Transverse colon (tissue), 4 donors: ENCODE results near the gene LAMA3. TPM values are rescaled to one million over a fixed set of nuclear protein-coding genes. Genes with fewer than 3 reads are reported as not detected.

Experiments used
- DNase-seq: peaks from one replicate; pipeline ENCODE4 v3.0.0-alpha.2; 2019
- H3K27ac ChIP-seq, 4 donors: fragments of 200-600 bp; sonication (generic); 2 replicates each; pipeline ENCODE4 v1.5.1; 2016 to 2018; ENCODE audit warnings: inconsistent platforms in 4 of 4
- H3K27me3 ChIP-seq: fragments of 200-600 bp; sonication (generic); 2 replicates; pipeline ENCODE4 v1.5.1; 2017; ENCODE audit warnings: inconsistent platforms
- H3K36me3 ChIP-seq, 4 donors: fragments of 200-600 bp; sonication (generic); 2 replicates each; pipeline ENCODE4 v1.5.1; 2017 to 2019; ENCODE audit warnings: inconsistent platforms in 4 of 4
- H3K4me1 ChIP-seq, 4 donors: fragments of 200-600 bp; sonication (generic); 2 replicates each; pipeline ENCODE4 v1.5.1; 2017 to 2020; ENCODE audit warnings: inconsistent platforms in 4 of 4
- H3K4me3 ChIP-seq, 4 donors: fragments of 200-600 bp; sonication (generic); 1 replicate in 1 of 4; 2 replicates in 3 of 4; pipeline versions ENCODE4 v1.5.1 to v1.6.1; 2017 to 2019; ENCODE audit warnings: inconsistent platforms in 4 of 4
- H3K9me3 ChIP-seq, 2 donors: fragments of 200-600 bp; sonication (generic); 2 replicates each; pipeline ENCODE4 v1.5.1; 2017 to 2019; ENCODE audit warnings: inconsistent platforms in 2 of 2
- EP300 ChIP-seq: sonication (generic); formaldehyde crosslinking; IDR thresholded peaks from one replicate; pipeline ENCODE4 v1.6.1; 2017; ENCODE audit warnings: antibody characterized with exemption, low read depth
- POLR2A ChIP-seq: fragments of 450-650 bp; IDR thresholded peaks from one replicate; pipeline ENCODE4 v1.6.1; 2016; ENCODE audit warnings: antibody characterized with exemption, mild to moderate bottlenecking, moderate library complexity
- POLR2AphosphoS5 ChIP-seq, 3 donors: sonication (generic); formaldehyde crosslinking; IDR thresholded peaks; one replicate each; pipeline ENCODE4 v1.6.1; 2016; ENCODE audit warnings: antibody characterized with exemption in 3 of 3
- WGBS, 2 donors: methylation state at CpG; one replicate each; pipeline ENCODE4 v1.1.5; 2018; ENCODE audit warnings: low coverage in 1 of 2; 5-methylcytosine and 5-hydroxymethylcytosine counted together
- in situ Hi-C, 4 donors: fragments of 200-750 bp; cut with MboI; loops; one replicate each; pipeline versions ENCODE4 v1.15.0 to v1.15.1; 2017; ENCODE audit warnings: low sequenced_read_pairs in 3 of 4, low pct_ligation_motif_present in 1 of 4, low pct_unique_long_range_greater_than_20kb in 1 of 4
- intact Hi-C: fragments of 100-400 bp; cut with DNase I; formaldehyde crosslinking; loops from one replicate; pipeline ENCODE4 v1.15.1; 2023; ENCODE audit warnings: low total_unique reads
- total RNA-seq, 4 donors: library from RNA; depleted of rRNA; stranded (reverse); fragments of >200 nt; gene quantifications; one replicate each; pipeline ENCODE4 v1.1.0, GENCODE V29; 2016
- TF ChIP-seq, protein P1 (sequence below), 5 experiments: fragments of 200-600 bp in 3 of 5; fragments of 450-650 bp in 2 of 5; sonication (generic) in 3 of 5; IDR thresholded peaks; 1 replicate in 2 of 5; 2 replicates in 3 of 5; pipeline ENCODE4 v1.5.1; 2016 to 2017; ENCODE audit warnings: antibody characterized with exemption in 5 of 5, inconsistent platforms in 3 of 5, mild to moderate bottlenecking in 2 of 5, moderate library complexity in 1 of 5

LAMA3 gene
- total RNA-seq, 4 donors from 2014 or later = 17.5 to 71.8 (median 47.4) TPM

DNA sequence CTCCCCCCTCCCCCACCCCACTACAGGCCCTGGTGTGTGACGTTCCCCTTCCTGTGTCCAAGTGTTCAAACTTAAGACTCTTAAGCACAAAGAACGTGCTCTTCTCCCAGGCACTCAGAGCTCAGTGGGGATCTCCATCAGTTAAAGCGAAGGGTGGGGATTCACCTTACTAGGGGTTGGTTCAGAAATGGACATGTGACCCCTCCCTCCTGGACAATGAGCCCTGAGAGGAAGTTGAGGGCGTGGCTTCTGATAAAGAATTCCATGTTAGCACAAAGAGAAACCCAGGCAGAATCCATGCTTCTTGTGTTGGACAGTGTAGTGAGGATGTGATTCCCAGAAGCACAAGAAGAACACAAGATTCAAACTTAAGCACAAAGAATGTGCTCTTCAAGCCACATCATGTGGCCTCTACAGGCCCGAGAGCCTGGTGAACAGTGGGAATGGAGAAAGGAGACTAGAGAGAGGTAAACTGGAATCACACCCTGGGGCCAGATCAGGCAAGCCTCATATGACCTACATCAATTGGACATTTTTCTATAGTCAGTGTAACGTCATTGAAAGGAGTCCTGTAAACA, 247.2 kb downstream of the LAMA3 start:
- no peaks in the 10 kb centered on the region for H3K9me3 ChIP-seq
- intact Hi-C loops = no loop called here
- H3K4me3 ChIP-seq = no peak overlapping the region
- WGBS, 2 donors = 20 to 82% methylated on average over 1 to 6 of the region's 6 CpGs
- no peak for DNase-seq
- no peaks in the 10 kb centered on the region for H3K36me3 ChIP-seq
- TF ChIP-seq POLR2AphosphoS5 (IDR thresholded peaks at IDR 0.05) (no peak), EP300 (no peak)
- TF ChIP-seq, protein P1, sequence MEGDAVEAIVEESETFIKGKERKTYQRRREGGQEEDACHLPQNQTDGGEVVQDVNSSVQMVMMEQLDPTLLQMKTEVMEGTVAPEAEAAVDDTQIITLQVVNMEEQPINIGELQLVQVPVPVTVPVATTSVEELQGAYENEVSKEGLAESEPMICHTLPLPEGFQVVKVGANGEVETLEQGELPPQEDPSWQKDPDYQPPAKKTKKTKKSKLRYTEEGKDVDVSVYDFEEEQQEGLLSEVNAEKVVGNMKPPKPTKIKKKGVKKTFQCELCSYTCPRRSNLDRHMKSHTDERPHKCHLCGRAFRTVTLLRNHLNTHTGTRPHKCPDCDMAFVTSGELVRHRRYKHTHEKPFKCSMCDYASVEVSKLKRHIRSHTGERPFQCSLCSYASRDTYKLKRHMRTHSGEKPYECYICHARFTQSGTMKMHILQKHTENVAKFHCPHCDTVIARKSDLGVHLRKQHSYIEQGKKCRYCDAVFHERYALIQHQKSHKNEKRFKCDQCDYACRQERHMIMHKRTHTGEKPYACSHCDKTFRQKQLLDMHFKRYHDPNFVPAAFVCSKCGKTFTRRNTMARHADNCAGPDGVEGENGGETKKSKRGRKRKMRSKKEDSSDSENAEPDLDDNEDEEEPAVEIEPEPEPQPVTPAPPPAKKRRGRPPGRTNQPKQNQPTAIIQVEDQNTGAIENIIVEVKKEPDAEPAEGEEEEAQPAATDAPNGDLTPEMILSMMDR (IDR thresholded peaks at IDR 0.05) = no peak
- no peak overlapping the region for H3K27ac ChIP-seq
- H3K27me3 ChIP-seq = no peaks in the 10 kb centered on the region
- in situ Hi-C loops = no loop called here
- H3K4me1 ChIP-seq = no peaks in the 10 kb centered on the region

DNA sequence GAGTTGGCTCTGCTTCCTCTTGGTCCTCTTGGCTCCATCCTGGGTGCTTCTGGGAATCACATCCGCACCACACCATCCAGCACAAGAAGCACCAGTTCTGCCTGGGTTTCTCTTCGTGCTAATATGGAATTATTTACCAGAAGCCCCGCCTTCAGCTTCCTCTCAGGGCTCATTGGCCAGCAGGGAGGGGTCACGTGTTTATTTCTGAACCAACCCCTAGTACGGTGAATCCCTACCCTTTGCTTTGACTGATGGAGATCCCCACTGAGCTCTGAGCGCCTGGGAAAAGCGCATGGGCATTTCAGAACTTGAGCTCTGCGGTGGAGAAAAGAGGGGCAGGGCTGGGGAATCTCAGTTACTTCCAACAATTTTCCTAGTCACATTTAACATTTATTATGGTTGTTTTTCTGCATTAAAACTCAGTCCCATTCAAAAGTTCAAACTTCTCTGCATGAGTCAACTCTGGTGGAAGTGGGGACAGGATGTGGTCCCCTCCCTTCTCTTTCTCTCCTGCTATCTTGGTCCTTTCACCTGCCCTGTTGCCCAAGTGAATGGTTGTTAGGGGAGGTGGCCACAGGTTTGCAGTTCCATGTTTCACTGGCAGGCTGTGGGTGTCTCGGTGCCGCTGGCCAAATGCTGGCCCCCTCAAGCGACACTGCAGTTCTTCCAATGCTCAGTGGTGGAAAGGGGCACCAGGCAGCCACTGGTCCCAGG, 248.9 kb downstream of the LAMA3 start:
- H3K27me3 ChIP-seq = no peaks in the 10 kb centered on the region
- intact Hi-C loops = no loop called here
- no peaks in the 10 kb centered on the region for H3K4me1 ChIP-seq
- no peak for DNase-seq
- no peaks in the 10 kb centered on the region for H3K9me3 ChIP-seq
- TF ChIP-seq POLR2AphosphoS5 (IDR thresholded peaks at IDR 0.05) (no peak), EP300 (no peak), POLR2A (no peak)
- TF ChIP-seq, protein P1 (IDR thresholded peaks at IDR 0.05) = no peak
- in situ Hi-C loops = no loop called here
- H3K27ac ChIP-seq = no peak overlapping the region
- no peaks in the 10 kb centered on the region for H3K36me3 ChIP-seq
- WGBS, 2 donors = 90 to 93% methylated on average over 3 to 11 of the region's 11 CpGs
- no peak overlapping the region for H3K4me3 ChIP-seq

DNA sequence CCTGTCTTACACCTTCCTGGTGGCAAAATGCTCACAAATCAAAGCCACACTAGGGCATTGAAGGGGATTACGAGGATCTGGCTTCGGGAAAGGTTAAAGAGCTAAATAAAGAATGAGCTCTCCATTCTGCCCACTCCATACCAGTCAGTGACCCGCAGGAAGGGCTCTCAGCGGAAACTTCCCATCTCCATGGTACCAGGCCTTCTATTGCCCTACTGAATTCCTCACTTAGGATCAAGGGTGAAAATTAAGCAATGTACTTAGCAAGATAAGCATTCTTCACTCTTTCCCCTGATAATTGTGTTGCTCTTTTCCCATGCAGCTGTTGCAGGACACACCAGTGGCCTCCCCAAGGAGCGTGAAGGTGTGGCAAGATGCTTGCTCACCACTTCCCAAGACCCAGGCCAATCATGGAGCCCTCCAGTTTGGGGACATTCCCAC, 249.7 kb downstream of the LAMA3 start:
- H3K27ac ChIP-seq = no peak overlapping the region
- TF ChIP-seq POLR2AphosphoS5 (IDR thresholded peaks at IDR 0.05) = no peak
- no peak for TF ChIP-seq POLR2A
- no peak for TF ChIP-seq EP300
- TF ChIP-seq, protein P1 (IDR thresholded peaks at IDR 0.05) = no peak

DNA sequence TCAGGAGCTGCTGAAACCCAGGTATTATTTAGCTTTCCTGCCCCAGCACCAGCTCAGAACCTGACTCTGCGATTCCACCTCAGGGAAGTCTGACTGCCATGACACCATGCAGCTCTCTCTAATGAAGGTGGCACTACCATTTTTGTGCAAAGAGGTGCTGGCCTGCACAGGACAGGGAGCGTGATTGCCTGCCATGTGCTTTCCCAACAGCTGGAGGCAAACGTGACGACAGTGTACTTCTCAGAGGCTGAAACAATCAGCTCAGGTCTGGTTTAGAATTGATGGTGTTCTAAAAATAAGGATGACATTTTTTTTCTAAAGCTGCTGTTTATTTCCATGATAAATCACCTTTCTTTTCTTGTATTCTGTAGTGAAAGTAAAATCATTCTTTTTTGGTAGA, 250.1 kb downstream of the LAMA3 start:
- Histone ChIP-seq H3K4me1 (no peaks in the 10 kb centered on the region), H3K27me3 (no peaks in the 10 kb centered on the region), H3K4me3 (no peak overlapping the region), H3K9me3 (no peaks in the 10 kb centered on the region), H3K27ac (no peak overlapping the region), H3K36me3 (no peaks in the 10 kb centered on the region)
- in situ Hi-C loops (no loop called here), intact Hi-C loops (no loop called here)
- TF ChIP-seq EP300 (no peak), POLR2AphosphoS5 (IDR thresholded peaks at IDR 0.05) (no peak), POLR2A (no peak)
- TF ChIP-seq, protein P1 (IDR thresholded peaks at IDR 0.05) = no peak
- 91 to 100% methylated on average over 3 to 4 of the region's 4 CpGs for WGBS, 2 donors
- DNase-seq = no peak

More for the DNA sequence above, 249.7 kb downstream of the LAMA3 start:
- DNase-seq = no peak
- Histone ChIP-seq H3K4me1 (no peaks in the 10 kb centered on the region), H3K4me3 (no peak overlapping the region), H3K36me3 (no peaks in the 10 kb centered on the region), H3K9me3 (no peaks in the 10 kb centered on the region), H3K27me3 (no peaks in the 10 kb centered on the region)
- WGBS, 2 donors = 92% methylated on average over 5 of the region's 5 CpGs; no CpG with 5 or more reads in 1 of the 2 donors
- intact Hi-C loops = no loop called here
- in situ Hi-C loops = no loop called here
